ENCODE data around the gene ZNF91. TPM values are rescaled to one million over a fixed set of nuclear protein-coding genes. Genes with fewer than 3 reads are reported as not detected.
"Not testable (repeated sequence)": the region's sequence is repeated elsewhere in the genome, so short reads cannot be mapped to it uniquely, and the experiment has no call there.

The ZNF91 gene
- total RNA-seq, 1 experiment from 2014 or later: 37.4 TPM

- ChIA-PET CTCF (no interaction called here), POLR2A (ENCODE audit: unreplicated experiment) (no interaction called here)
- Histone ChIP-seq H3K27ac (no peak overlapping the region), H3K9me3 (ENCODE audit: insufficient read depth, low read depth) (peaks cover 73% of the 10 kb centered on the region), H3K4me2 (no peak overlapping the region), H3F3A (ENCODE audit: insufficient read depth, low read depth) (no peaks in the 10 kb centered on the region), H3K4me1 (replicated peaks; ENCODE audit: insufficient read depth) (no peaks in the 10 kb centered on the region), H4K20me1 (ENCODE audit: insufficient read depth) (no peaks in the 10 kb centered on the region), H3K27me3 (ENCODE audit: insufficient read depth, low read depth) (no peaks in the 10 kb centered on the region), H3K36me3 (ENCODE audit: low read depth) (peaks cover 93% of the 10 kb centered on the region), H3K4me3 (no peak overlapping the region), H3K79me2 (ENCODE audit: low read depth) (peaks cover 97% of the 10 kb centered on the region), H3K9me2 (ENCODE audit: insufficient read depth) (no peaks in the 10 kb centered on the region), H2AFZ (no peak overlapping the region)
- intact Hi-C loops (cut with micrococcal nuclease; ENCODE audit: unreplicated experiment): no loop called here
- BruUV-seq (replicated peaks): no TSS peak
- DNase-seq: no peak
- TF ChIP-seq EZH2 (IDR thresholded peaks at IDR 0.05; ENCODE audit: low read depth): no peak
- TF ChIP-seq CTCF (conservative IDR thresholded peaks at IDR 0.05): no peak
Observed at GRCh38 chr19:23382955-23383354, 12.3 kb downstream of the ZNF91 start.

GRCh38 chr19:23381114-23381513, 14.2 kb downstream of the ZNF91 start:
- intact Hi-C loops (cut with micrococcal nuclease; ENCODE audit: unreplicated experiment): no loop called here

GRCh38 chr19:23379671-23380070, 15.6 kb downstream of the ZNF91 start:
- POLR2A ChIA-PET (ENCODE audit: unreplicated experiment); H3K9me2 ChIP-seq (ENCODE audit: insufficient read depth); H3F3A ChIP-seq (ENCODE audit: insufficient read depth, low read depth); CTCF ChIA-PET; intact Hi-C loops (cut with micrococcal nuclease; ENCODE audit: unreplicated experiment); BruUV-seq (replicated peaks); H4K20me1 ChIP-seq (ENCODE audit: insufficient read depth); H3K27me3 ChIP-seq (ENCODE audit: insufficient read depth, low read depth); H3K27ac ChIP-seq; H3K4me3 ChIP-seq; H2AFZ ChIP-seq; H3K4me2 ChIP-seq; DNase-seq; H3K4me1 ChIP-seq (replicated peaks; ENCODE audit: insufficient read depth): not testable (repeated sequence)
- Histone ChIP-seq H3K36me3 (ENCODE audit: low read depth) (peaks cover 92% of the 10 kb centered on the region), H3K9me3 (ENCODE audit: insufficient read depth, low read depth) (peaks cover 79% of the 10 kb centered on the region), H3K79me2 (ENCODE audit: low read depth) (peaks cover 89% of the 10 kb centered on the region)

More at GRCh38 chr19:23381114-23381513, 14.2 kb downstream of the ZNF91 start:
- DNase-seq: peak in 1 of 2 experiments; percentile 59
- ChIA-PET CTCF (no interaction called here), POLR2A (ENCODE audit: unreplicated experiment) (no interaction called here)
- Histone ChIP-seq H2AFZ (no peak overlapping the region), H3K36me3 (ENCODE audit: low read depth) (peaks cover 93% of the 10 kb centered on the region), H4K20me1 (ENCODE audit: insufficient read depth) (no peaks in the 10 kb centered on the region), H3K4me2 (no peak overlapping the region), H3K9me2 (ENCODE audit: insufficient read depth) (no peaks in the 10 kb centered on the region), H3K27me3 (ENCODE audit: insufficient read depth, low read depth) (no peaks in the 10 kb centered on the region), H3K4me3 (peak overlapping the region; percentile 22; the same call in 1 of the 2 replicates), H3K79me2 (ENCODE audit: low read depth) (peaks cover 95% of the 10 kb centered on the region), H3K4me1 (replicated peaks; ENCODE audit: insufficient read depth) (no peaks in the 10 kb centered on the region), H3K27ac (no peak overlapping the region), H3K9me3 (ENCODE audit: insufficient read depth, low read depth) (peaks cover 77% of the 10 kb centered on the region), H3F3A (ENCODE audit: insufficient read depth, low read depth) (no peaks in the 10 kb centered on the region)
- TF ChIP-seq CTCF (conservative IDR thresholded peaks at IDR 0.05) (no peak), EZH2 (IDR thresholded peaks at IDR 0.05; ENCODE audit: low read depth) (no peak)
- no TSS peak for BruUV-seq (replicated peaks)

- no peak overlapping the region for H3K4me2 ChIP-seq
- no peaks in the 10 kb centered on the region for H4K20me1 ChIP-seq (ENCODE audit: insufficient read depth)
- no peaks in the 10 kb centered on the region for H3F3A ChIP-seq (ENCODE audit: insufficient read depth, low read depth)
- H3K4me3 ChIP-seq: no peak overlapping the region
- H3K4me1 ChIP-seq (replicated peaks; ENCODE audit: insufficient read depth): no peaks in the 10 kb centered on the region
- H3K36me3 ChIP-seq (ENCODE audit: low read depth): peaks cover 89% of the 10 kb centered on the region
- POLR2A ChIA-PET (ENCODE audit: unreplicated experiment): no interaction called here
- no peak for TF ChIP-seq CTCF (conservative IDR thresholded peaks at IDR 0.05)
- TF ChIP-seq EZH2 (IDR thresholded peaks at IDR 0.05; ENCODE audit: low read depth): no peak
- no peaks in the 10 kb centered on the region for H3K9me2 ChIP-seq (ENCODE audit: insufficient read depth)
- no peak overlapping the region for H2AFZ ChIP-seq
- intact Hi-C loops (cut with micrococcal nuclease; ENCODE audit: unreplicated experiment): no loop called here
- H3K9me3 ChIP-seq (ENCODE audit: insufficient read depth, low read depth): peaks cover 75% of the 10 kb centered on the region
- H3K27me3 ChIP-seq (ENCODE audit: insufficient read depth, low read depth): no peaks in the 10 kb centered on the region
- CTCF ChIA-PET: no interaction called here
- peaks cover 81% of the 10 kb centered on the region for H3K79me2 ChIP-seq (ENCODE audit: low read depth)
- no peak overlapping the region for H3K27ac ChIP-seq
- BruUV-seq (replicated peaks): no TSS peak
- DNase-seq: no peak
Observed at GRCh38 chr19:23378948-23379347, 16.3 kb downstream of the ZNF91 start.
